CD4-positive, alpha-beta T cell treated with Interleukin-6 at 100 ng/mL for 8 hours (primary cell): ENCODE measurements around the gene DPF3.

Source experiments
- DNase-seq: peaks from one replicate; pipeline ENCODE4 v3.0.0-alpha.2; 2020; ENCODE audit warnings: mixed read lengths, low spot score

DPF3 gene

DNA sequence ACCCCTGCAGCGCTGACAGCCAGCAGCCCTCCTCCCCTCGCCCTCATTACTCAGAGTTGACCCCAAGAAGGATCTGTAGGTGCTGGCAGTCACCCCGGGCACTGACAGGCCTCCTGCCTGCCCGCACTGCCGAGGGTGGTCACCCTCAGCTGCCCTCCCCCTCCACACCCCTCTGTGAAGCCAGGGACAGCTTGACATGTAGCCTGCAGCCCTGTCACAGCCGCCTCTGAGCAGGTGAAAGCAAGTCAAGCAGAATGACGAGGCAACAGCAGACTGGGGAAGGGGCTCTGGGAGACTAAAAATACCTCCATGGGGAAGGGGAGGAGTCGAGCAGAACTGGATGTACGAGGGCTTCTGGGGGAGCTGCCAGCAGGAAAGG lies 178.1 kb downstream of the DPF3 start:
- no peak for DNase-seq

DNA sequence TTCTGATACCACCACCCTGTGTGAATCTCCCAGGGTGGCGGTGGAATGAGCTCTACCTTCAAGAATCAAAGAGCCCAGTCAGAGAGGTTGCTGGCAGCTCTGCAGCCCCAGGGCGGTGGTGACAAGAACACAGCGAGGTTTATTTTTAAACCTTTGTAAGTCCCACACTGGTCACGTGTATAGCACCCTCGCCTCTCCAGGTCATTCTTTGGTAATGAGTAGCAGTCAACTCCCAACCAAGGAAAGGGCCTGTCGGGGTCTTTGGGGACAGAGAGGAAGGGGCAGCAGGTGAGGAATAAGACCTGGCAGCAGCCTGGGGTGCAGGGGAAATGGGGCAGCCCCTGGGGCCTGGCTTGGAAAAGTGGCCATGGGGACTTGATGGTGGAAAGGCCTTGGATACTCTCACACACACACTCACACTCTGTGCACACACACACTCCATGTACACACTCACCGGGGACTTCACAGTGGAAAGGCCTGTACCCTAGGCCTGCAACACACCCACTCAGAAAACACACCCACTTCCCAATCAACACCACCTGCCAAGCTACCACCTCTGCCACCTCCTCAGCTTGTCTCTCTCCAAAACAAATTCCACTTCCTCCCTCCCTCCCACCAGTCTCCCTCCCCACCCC lies 178.6 kb downstream of the DPF3 start:
- no peak for DNase-seq

DNA sequence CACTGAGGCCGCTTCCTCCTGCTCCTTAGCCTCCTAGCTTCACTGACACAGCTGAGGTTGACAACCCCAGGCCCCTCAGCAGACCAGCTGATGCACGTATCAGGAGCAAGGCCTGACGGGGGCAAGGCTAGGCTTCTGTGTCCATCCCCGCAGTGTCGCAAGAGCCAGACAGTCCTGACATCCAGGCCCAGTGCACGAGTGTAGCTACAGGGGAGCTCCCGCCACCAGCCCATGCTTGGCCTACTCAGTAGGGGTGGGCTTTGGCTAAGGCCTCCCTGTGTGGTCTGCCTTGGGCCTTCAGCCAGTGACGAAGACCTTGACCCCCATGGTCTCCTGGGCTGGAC lies 179.1 kb downstream of the DPF3 start:
- DNase-seq = no peak

DNA sequence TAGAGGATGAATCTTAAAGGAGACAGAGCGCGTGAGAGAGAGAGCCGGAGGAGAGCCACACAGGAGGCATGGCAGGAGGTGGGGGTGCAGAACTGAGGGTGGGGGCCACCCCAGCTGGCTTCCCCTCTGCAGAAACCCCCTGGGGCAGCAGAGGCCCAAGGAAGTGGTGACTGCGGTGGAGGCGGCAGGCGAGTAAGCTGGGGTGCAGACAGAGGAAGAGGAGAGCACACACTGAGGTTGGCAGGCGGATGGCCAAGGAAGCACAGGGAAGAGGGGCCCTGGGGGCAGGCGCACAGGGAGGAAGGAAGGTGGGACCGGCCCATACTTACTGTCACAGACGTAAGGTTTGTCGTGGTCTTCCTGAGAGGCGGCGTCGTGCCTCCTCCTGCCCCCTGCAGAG lies 179.8 kb downstream of the DPF3 start:
- DNase-seq = peak; percentile 8

- no peak for DNase-seq
Measured at GRCh38 chr14:72711936-72712335, 182.0 kb downstream of the DPF3 start.

DNA sequence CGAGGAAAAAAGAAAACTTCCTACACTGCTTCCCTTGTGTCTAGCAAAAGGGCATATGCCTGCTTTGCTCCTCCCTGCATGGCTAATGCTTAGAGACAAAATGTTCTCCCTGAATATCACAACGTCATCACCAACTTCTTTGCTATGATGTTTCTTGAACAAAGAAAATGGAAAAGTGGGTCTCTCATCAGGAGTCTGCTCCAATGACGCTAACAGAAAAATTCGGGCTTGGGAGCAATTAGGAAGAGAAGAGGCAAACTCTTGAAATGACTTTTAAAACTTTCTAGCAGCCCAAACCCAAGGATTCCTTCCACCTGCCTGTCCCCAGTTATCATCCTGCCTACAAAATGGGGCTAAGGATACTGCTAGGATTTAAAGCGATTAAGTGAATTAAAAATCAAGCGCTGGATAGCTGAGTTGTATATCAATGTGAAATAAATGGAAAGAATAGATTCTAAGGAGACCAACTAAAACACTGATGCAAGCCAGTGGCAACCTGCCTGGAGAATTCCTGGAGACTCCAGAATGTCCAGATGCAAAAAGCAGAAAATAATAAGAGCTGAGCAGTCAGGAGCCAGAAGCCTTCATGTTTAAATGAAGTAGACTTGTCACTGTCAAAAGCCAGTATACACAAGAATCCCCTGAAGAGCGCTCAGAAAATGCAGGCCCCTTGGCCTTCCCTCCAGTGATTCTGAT lies 183.8 kb downstream of the DPF3 start:
- no peak for DNase-seq

DNA sequence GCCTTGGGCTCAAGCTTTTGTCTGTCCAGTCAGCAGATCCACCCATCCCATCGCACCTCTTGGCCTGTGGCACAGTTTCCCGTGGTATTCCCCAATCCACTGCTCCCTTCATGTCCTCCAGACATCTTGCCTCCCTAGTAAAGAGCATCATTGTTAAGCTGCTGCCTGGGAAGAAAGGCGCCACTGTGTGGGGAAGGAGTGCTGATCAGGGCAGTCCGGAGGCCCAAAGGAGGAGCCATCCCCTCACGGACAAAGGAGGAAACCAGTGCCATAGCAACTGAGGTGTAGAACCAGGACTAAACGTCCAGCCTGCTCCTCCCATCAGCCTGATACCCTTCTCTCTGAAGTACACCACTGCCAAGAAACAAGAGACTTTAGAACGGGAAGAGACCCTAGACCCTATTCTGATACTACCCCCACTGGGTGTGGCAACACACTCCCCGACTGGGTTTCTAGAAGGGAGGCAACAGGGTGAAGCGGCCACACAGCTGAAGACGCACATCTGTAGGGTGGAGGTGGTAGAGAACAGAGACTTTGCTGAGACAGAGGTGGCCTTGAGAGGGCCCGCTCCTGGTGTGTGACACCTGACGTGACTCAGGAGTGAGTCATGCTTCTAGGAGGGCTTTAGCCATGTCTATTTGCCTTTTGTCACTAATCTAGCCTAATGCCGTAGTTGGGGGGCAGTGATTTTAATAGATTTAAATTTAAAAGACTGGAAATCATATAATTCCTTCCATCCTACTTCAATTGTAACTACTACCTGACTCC lies 185.0 kb downstream of the DPF3 start:
- no peak for DNase-seq

GRCh38 chr14:72708222-72708621 lies 185.7 kb downstream of the DPF3 start:
- no peak for DNase-seq

DNA sequence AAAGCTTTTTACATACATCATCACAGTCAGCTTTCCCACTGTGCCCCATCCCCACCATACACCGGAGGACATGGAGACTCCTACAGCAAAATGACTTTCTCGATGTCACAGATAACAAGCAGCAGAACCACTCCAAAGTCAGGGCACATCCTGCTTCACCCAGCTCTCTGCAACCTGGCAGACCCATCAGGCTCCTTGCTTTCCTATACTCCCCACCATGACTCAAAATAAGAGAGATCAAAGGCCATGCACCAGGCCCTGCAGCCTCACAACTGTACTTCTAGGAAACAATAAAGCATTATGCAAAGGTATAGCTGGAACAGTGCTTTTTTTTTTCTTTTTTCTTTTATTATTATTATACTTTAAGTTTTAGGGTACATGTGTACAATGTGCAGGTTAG lies 187.4 kb downstream of the DPF3 start:
- no peak for DNase-seq

DNA sequence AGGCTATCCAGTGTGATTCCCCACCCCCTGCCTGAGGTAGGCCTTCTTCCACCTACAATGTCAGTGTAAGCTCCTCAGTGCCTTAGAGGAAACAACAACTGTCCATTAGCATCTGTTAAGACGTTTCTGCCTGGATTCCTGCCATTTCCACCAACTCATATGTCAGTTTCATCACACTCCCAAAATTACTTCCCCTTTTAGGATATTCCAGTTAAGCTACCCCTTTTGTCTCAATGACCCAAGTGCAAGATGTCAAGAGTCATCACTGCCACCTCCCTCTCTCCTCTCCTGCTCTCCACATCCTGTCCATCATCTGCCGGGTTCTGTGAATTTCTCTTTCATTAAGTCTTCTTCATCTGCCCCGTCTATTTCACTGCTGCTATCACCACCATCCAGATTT lies 189.4 kb downstream of the DPF3 start:
- no peak for DNase-seq

DNA sequence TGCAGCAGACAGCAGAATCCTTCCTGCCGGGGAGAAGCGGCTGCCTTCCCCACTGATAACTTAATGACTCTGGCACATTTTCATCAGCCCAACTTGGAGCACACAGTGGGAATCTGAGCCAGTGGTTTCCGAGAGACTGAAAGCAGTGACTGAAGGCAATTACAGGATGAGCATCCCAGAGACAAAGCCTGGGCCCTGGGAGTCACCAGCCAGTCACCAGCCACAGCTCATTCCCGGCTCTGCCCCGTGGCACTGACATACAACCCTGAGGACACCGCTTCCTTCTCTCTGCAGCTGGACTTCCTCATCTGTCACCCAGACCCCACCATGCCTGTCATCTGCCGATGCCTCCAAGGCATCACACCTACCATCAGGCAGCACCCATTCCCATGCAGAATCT lies 192.3 kb downstream of the DPF3 start:
- DNase-seq = no peak

DNA sequence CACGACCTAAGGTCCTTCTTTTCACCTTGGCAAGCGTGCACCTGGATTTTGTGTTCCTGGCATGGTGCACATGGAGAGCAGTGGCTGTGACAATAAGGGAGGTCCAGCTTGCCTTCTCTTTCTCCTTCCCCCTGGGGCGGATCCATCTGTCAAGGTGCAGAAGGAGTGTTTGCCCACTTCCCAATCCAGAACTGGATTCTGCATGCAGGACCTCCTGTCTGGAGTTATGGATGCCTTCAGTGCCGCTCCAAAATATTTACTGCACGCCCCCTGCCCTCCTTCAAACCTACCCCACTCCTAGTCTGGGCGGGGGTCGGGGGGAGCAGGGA lies 192.7 kb downstream of the DPF3 start:
- no peak for DNase-seq

DNA sequence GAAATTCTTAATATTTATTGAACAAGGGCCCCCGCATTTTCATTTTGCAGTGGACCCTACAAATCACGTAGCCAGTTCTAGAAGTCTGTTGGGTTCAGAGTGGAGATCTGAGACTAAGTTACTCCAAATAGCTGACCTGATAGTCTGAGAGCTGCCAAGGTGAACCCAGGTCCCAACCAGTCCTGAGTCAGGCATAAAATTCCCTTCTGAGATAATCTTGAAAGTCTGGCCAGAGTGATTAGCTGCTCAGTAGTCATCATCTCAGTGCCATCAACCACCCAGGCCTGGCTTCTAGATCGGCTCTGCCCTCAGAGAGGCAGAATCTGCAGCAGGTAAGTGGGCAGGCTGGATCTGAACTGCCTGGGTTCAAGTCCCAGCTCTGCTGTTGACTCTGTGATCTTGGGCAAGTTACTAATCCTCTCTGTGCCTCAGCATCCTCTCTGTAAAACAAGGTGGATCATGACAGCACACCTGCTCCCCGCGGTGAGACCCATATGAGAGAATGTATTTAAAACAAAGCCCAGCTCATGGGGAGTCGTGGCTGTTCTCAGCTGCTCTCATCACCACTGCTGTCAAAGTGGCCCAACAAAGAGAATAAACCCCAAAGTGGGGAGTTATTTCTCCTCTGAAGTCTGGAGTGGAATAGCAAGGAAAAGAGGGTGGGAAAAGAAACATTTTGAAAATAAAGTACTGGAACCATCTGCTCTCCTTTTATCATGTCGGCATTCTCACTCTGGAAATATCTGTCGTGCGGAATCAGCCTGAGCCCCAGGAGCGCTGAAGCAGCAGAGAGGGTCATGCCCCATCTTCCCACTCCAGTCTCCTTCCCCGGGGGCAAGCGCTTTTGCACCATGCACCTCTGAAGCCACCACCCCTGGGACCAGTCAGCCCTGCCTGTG lies 193.3 kb downstream of the DPF3 start:
- no peak for DNase-seq

DNA sequence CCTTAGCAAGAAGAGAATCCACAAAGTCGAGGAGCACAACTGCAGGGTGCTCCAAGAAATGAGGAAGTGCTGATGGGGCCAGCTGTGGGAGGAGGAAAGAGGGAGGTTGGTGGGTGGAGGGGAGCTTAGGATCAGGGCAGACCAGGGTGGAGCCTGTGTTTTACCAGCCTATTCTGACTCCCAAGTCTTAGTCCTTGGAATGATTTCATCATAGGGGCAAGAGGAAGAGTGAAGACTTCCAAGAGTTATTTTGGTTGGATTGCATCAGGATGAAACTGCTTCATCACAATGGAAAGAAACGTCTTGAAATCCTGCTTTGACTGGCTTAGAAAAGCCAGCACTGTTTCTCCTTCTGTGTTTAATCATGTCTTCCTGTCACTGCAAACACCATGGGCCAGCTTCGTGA lies 194.0 kb downstream of the DPF3 start:
- no peak for DNase-seq

GRCh38 chr14:72699443-72699842 lies 194.5 kb downstream of the DPF3 start:
- no peak for DNase-seq

DNA sequence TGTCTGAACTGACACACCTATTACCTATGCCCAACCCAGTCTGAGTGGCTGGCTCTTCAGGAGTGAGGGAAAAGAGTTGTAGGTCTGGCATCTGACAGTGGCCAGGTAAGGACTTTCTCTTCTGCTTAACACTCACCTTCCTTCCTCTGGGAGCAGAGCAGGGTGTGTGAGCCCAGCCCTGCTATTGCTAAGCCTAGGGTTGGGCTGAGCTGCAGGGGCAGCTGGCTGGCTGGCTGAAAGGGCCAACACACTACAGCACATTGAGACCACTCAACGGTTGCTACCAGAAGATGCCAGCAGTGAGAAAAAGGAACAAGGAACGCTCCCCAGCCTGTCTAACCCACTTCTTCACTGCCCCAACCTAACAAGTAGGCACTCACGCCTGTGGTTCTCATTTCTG lies 201.2 kb downstream of the DPF3 start:
- no peak for DNase-seq

GRCh38 chr14:72690324-72690723 lies 203.6 kb downstream of the DPF3 start:
- no peak for DNase-seq

- no peak for DNase-seq
Measured at GRCh38 chr14:72688990-72689671, 204.8 kb downstream of the DPF3 start.

- DNase-seq = no peak
Measured at GRCh38 chr14:72686832-72687231, 207.1 kb downstream of the DPF3 start.

DNA sequence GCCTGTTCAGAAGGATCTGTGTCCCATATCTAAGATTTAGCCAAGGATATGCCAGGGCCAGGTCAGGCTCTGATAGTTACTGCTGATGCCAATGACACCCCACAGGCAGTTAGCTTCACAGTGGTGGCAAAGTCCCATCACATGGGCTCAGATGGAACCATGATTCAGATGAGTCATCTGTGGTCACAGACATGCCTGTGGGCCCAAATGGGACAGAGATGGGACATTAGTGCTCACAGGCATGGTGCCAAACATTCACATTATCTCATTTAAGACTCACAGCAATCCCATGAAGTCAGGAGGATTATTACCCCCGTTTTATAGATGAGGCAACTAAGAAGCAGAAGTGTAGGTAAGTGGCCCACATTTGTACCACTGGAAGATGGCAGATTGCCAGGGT lies 207.8 kb downstream of the DPF3 start:
- no peak for DNase-seq

DNA sequence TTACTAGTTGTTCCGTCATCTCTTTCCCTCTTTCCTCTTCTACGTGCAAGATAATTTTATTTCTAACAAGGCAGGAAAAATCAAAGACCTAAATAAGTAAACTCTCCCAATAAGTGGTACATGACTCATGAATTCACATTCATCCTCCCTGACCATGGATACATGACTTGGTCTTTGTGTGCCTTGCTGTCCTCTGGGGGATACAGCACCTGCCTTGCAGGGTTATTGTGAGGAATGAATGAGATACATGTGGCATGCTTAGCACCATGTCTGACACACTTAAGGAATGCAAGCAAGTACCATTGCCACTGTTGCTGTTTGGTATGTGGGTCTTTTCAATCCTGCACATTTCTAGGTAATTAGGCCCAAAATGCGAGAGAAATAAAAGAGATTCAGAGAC lies 208.4 kb downstream of the DPF3 start:
- no peak for DNase-seq

- DNase-seq = no peak
Measured at GRCh38 chr14:72683787-72684186, 210.1 kb downstream of the DPF3 start.
